GM12875 (cell line): ENCODE data around the gene SLC16A14.
A peak's percentile ranks its signal among the peaks of the same experiment; 100 is the strongest.
"Not testable (repeated sequence)": the region's sequence is repeated elsewhere in the genome, so short reads cannot be mapped to it uniquely, and the experiment has no call there.

Source experiments
- H3K4me3 ChIP-seq: one replicate; pipeline ENCODE4 v1.5.1; 2011; ENCODE audit warnings: low read depth, low read length, control low read depth
- CTCF ChIP-seq: IDR thresholded peaks from 2 replicates; pipeline ENCODE4 v1.5.1; 2011; ENCODE audit warnings: low read depth, mild to moderate bottlenecking, control low read depth, inconsistent platforms, low read length, moderate library complexity, borderline replicate concordance; ENCODE audit not compliant: insufficient read depth

The SLC16A14 gene, protein sequence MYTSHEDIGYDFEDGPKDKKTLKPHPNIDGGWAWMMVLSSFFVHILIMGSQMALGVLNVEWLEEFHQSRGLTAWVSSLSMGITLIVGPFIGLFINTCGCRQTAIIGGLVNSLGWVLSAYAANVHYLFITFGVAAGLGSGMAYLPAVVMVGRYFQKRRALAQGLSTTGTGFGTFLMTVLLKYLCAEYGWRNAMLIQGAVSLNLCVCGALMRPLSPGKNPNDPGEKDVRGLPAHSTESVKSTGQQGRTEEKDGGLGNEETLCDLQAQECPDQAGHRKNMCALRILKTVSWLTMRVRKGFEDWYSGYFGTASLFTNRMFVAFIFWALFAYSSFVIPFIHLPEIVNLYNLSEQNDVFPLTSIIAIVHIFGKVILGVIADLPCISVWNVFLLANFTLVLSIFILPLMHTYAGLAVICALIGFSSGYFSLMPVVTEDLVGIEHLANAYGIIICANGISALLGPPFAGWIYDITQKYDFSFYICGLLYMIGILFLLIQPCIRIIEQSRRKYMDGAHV

DNA sequence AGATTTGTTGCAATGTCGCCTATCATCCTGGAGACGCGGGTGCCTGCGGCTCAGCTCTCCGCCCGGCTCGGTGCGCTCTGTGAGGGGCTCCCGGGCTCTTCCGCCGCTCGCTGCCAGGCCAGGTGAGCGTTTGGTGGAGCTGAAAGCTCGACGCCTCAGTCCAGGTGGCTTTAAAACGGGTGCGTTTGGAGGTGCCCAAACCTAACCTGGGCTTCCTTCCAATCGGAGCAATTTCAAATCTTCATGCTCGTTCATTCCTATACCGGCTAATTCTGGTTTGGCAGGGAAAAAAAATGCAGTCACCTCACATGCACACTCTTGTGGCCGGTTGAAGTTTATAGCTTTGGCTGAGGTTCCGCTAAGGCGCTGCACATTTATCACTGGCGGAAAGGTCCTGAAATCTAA lies at the start of gene SLC16A14:
SLC16A14 (minus strand) TSS at position 274 of the 405 bp plus-strand sequence. CDS start 9,572 bp downstream, outside the sequence.
- no peak for TF ChIP-seq CTCF
- peak within 1 kb of the TSS; percentile 76 for H3K4me3 ChIP-seq

- TF ChIP-seq CTCF: no peak
- H3K4me3 ChIP-seq: no peak overlapping the region
Measured at GRCh38 chr2:230106771-230107170, 38.0 kb upstream of the SLC16A14 start.

DNA sequence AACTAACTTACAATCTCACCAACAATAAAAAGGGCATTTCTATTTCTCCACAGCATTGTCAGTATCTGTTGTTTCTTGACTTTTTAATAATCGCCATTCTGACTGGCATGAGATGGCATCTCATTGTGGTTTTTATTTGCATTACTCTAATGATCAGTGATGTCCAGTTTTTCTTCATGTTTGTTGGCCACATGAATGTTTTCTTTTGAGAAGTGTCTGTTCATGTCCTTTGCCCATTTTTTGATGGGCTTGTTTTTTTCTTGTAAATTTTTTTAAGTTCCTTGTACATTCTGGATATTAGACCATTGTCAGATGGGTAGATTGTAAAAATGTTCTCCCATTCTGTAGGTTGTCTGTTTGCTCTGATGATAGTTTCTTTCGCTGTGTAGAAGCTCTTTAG lies 33.2 kb upstream of the SLC16A14 start:
- not testable (repeated sequence) for H3K4me3 ChIP-seq

DNA sequence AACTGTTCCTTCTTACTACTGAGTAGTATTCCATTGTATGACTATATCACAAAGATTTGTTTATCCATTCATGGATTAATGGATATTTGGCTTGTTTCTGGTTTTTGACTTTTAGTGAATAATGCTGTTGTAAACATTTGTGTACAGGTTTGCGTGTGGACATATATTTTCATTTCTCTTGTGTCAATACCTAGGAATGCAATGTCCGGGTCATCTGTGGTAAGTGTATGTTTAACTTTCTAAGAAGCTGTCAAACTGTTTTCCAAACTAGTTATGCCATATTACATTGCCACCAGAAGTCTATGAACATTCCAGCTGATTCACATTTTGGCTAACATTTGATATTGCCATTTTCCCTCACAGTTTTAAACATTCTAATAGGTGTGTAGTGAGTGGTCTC lies 29.1 kb upstream of the SLC16A14 start:
- TF ChIP-seq CTCF: no peak
- H3K4me3 ChIP-seq: no peak overlapping the region

- no peak for TF ChIP-seq CTCF
- no peak overlapping the region for H3K4me3 ChIP-seq
Measured at GRCh38 chr2:230097424-230097823, 28.7 kb upstream of the SLC16A14 start.

GRCh38 chr2:230090967-230091366 lies 22.2 kb upstream of the SLC16A14 start:
- no peak overlapping the region for H3K4me3 ChIP-seq
- TF ChIP-seq CTCF: no peak

GRCh38 chr2:230085201-230085600 lies 16.5 kb upstream of the SLC16A14 start:
- TF ChIP-seq CTCF: no peak

More at GRCh38 chr2:230085201-230085600, 16.5 kb upstream of the SLC16A14 start:
- no peak overlapping the region for H3K4me3 ChIP-seq
